DND-41 (cell line): ENCODE data around the gene GIPC3.

ENCODE experiments used
- CTCF ChIP-seq: IDR thresholded peaks from 2 replicates; pipeline ENCODE4 v1.5.1; 2012; ENCODE audit warnings: borderline replicate concordance, low read length, moderate library complexity, mild to moderate bottlenecking; ENCODE audit not compliant: poor library complexity, severe bottlenecking; ENCODE audit errors: extremely low read depth
- EZH2 ChIP-seq: IDR thresholded peaks from 3 replicates; pipeline ENCODE4 v1.6.1; 2012; ENCODE audit warnings: borderline replicate concordance, low read depth, mild to moderate bottlenecking, moderate library complexity, low read length, inconsistent platforms; ENCODE audit not compliant: severe bottlenecking

- TF ChIP-seq CTCF = no peak
- no peak for TF ChIP-seq EZH2
These were observed 48.2 kb upstream of the GIPC3 start for GRCh38 chr19:3537101-3537437.
